Stimulated activated effector memory CD8-positive, alpha-beta T cell treated with anti-CD3 and anti-CD28 coated beads, Interleukin-12 subunit alpha, Interleukin-12 subunit beta, amount 100 ng/mL, for 72 hours (primary cell): ENCODE data around the gene PHAF1.

Experiments
- ATAC-seq: fragments of 150-1000 bp; cut with Tn5 transposase; 2 replicates; pipeline ENCODE4 v1.10.0; 2021
- DNase-seq, 2 donors: peaks; one replicate each; pipeline ENCODE4 v3.0.0; 2021 to 2022; ENCODE audit warnings: low spot score in 2 of 2
- H3K27ac Mint-ChIP-seq: one replicate; pipeline ENCODE4 v1.8.0; 2022; ENCODE audit warnings: mild to moderate bottlenecking, mixed read lengths
- H3K36me3 Mint-ChIP-seq: one replicate; pipeline ENCODE4 v1.8.0; 2022; ENCODE audit warnings: mild to moderate bottlenecking, mixed read lengths
- H3K4me1 Mint-ChIP-seq: one replicate; pipeline ENCODE4 v1.8.0; 2022; ENCODE audit warnings: mixed read lengths
- H3K4me3 Mint-ChIP-seq: one replicate; pipeline ENCODE4 v1.8.0; 2022; ENCODE audit warnings: mild to moderate bottlenecking, mixed read lengths
- H3K9me3 Mint-ChIP-seq: one replicate; pipeline ENCODE4 v1.8.0; 2022; ENCODE audit warnings: mixed read lengths

Gene PHAF1

DNA sequence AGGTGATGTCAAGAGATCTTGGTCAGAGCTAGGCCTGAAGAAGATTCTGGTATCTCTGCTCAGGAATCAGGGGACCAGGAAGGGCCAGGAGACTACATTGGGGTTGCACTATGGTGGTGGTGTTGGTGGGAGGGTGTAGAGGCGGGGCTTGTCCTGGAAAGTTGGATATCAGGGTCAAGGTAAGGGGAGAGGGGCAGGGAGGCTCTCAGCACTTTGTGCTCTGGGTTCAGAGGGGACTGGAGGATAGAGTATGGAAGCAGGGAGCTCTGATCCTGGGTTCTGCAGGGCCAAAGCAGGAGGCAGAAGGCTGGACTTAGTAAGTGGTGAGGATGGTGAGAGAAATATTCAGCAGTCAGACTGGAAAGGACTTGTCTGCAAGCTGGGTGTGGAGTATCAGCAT is 63.6 kb downstream of the PHAF1 start:
- Mint-ChIP-seq H3K36me3 (peaks cover 87% of the 10 kb centered on the region), H3K9me3 (no peaks in the 10 kb centered on the region), H3K4me1 (peaks cover 88% of the 10 kb centered on the region), H3K4me3 (peak overlapping the region; percentile 95), H3K27ac (peak overlapping the region; percentile 93)
- no peak for ATAC-seq
- no peak for DNase-seq

- ATAC-seq, result peak; percentile 68
- Mint-ChIP-seq H3K4me3 (peak overlapping the region; percentile 95), H3K4me1 (peaks cover 88% of the 10 kb centered on the region), H3K9me3 (no peaks in the 10 kb centered on the region), H3K27ac (peak overlapping the region; percentile 93), H3K36me3 (peaks cover 87% of the 10 kb centered on the region)
- DNase-seq, result peak; percentile 58 to 80
Measured at GRCh38 chr16:67173808-67174705, 64.3 kb downstream of the PHAF1 start.

- Mint-ChIP-seq H3K27ac (peak overlapping the region; percentile 93), H3K36me3 (peaks cover 85% of the 10 kb centered on the region), H3K4me3 (peak overlapping the region; percentile 95), H3K4me1 (peaks cover 87% of the 10 kb centered on the region), H3K9me3 (no peaks in the 10 kb centered on the region)
- ATAC-seq, result no peak
- DNase-seq, result peak in 1 of 2 donors; percentile 39
Measured at GRCh38 chr16:67174706-67175231, 65.0 kb downstream of the PHAF1 start.

- H3K4me3 Mint-ChIP-seq, result peak overlapping the region; percentile 95
- H3K36me3 Mint-ChIP-seq, result peaks cover 73% of the 10 kb centered on the region
- no peak overlapping the region for H3K27ac Mint-ChIP-seq
- H3K4me1 Mint-ChIP-seq, result peaks cover 71% of the 10 kb centered on the region
- ATAC-seq (no peak), DNase-seq (no peak)
- no peaks in the 10 kb centered on the region for H3K9me3 Mint-ChIP-seq
Measured at GRCh38 chr16:67176662-67177061, 66.9 kb downstream of the PHAF1 start.

DNA sequence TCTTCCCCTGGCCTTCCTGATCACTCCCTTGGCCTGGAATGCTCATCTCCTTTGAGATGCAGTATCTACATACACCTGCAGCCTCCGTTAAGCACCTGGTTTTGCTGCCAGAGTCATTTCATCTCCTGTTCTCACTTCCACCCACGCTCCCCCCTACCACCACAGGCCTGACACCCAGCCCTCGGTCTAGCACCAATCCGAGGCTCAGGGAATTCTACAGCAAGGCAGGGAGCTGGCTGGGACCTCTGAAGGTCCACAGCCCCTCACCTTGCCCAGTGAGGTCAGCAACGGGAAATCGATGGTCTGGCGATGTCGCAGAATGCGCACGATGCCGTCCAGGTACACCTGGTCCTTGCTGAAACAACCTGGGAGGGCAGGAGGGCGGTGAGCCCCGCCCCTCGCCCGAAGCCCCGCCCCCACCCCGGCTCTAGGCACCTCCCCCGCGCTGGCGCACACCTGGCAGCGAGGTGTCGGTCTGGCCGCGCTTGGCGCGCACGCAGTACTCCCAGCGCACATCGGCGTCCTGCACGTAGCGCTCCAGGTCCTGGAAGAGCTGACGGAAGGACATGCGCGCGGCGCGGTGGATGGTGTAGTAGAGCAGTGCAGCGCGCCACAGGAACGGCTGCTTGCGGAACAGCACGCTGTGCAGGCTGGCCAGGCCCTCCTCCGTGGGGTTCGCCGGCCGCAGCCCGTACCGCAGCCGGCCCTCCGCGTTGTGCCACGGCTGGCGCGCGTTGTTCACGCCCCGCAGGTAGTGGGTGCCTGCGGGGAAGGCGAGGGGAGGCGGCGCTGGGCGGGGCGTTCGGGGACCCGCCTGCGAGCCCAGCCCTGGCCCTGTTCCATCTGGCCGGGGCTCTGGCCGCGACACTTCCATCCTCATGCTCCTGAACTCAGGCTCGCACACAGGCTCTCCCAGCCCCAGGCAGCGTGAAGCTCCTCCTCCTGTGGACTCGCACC is 68.3 kb downstream of the PHAF1 start:
- Mint-ChIP-seq H3K9me3 (no peaks in the 10 kb centered on the region), H3K4me3 (peak overlapping the region; percentile 95), H3K4me1 (peaks cover 62% of the 10 kb centered on the region), H3K36me3 (peaks cover 67% of the 10 kb centered on the region), H3K27ac (peak overlapping the region; percentile 24)
- ATAC-seq (peak; percentile 59), DNase-seq (no peak)

DNA sequence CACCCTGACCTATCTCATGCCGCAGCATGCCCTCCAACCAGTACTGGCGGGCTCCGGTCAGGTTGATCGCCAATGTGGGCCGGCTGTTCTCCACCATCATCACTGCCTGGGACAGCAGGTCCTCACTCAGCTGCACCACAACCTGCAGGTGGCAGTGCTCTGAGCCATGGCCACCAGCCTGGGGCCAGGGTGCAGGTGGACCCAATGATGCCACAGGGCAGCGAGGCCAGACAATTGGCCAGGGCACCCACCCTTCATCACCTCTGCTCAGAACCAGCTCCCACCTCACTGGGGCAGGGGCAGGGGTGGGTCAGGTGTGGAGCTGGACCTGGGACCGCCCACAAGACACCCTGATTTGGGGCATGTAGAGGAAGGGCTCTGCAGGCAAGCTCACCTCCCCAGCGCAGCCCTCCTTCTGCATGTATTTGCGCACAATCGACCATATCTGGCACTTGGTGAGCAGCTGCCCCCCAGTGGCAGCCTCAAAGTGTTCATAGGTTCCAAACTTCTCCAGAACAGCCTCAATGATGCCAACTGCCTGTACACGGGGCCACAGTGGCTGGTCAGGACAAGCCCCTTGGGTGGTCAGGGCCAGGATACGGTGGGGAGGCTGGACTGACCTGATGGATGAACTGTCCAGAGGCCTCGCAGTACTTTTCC is 69.8 kb downstream of the PHAF1 start:
- peaks cover 53% of the 10 kb centered on the region for H3K4me1 Mint-ChIP-seq
- ATAC-seq, result no peak

GRCh38 chr16:67180166-67180565 is 70.4 kb downstream of the PHAF1 start:
- Mint-ChIP-seq H3K4me3 (peak overlapping the region; percentile 95), H3K9me3 (no peaks in the 10 kb centered on the region), H3K36me3 (peaks cover 49% of the 10 kb centered on the region), H3K27ac (no peak overlapping the region), H3K4me1 (peaks cover 53% of the 10 kb centered on the region)
- ATAC-seq (no peak), DNase-seq (no peak)

More for the DNA sequence above, 69.8 kb downstream of the PHAF1 start:
- Mint-ChIP-seq H3K9me3 (no peaks in the 10 kb centered on the region), H3K36me3 (peaks cover 52% of the 10 kb centered on the region), H3K4me3 (peak overlapping the region; percentile 95), H3K27ac (no peak overlapping the region)
- no peak for DNase-seq

DNA sequence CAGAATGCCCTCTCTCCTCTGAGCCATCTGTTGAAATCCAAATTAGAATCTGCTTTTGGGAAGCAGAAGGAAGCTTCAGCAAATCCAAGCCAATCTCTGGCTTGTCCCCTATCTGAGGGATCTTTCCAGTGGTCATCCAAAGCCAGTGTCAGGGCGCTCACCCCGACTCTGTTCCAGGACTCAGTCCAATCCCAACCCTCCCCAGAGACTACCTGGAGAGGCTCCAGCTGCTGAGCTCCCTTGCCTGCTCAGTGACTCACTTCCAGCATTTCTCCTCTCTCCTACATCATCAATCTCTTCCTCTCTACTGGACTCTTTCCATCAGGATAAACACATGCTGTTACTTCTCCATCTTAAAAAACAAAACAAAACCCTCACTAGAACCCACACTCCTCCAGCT is 71.6 kb downstream of the PHAF1 start:
- Mint-ChIP-seq H3K27ac (no peak overlapping the region), H3K4me1 (peaks cover 47% of the 10 kb centered on the region), H3K9me3 (no peaks in the 10 kb centered on the region), H3K36me3 (peaks cover 41% of the 10 kb centered on the region), H3K4me3 (no peak overlapping the region)
- DNase-seq (no peak), ATAC-seq (no peak)

- no peak overlapping the region for H3K4me3 Mint-ChIP-seq
- no peak for ATAC-seq
- no peaks in the 10 kb centered on the region for H3K9me3 Mint-ChIP-seq
- no peak for DNase-seq
- H3K4me1 Mint-ChIP-seq, result peaks cover 39% of the 10 kb centered on the region
- no peak overlapping the region for H3K27ac Mint-ChIP-seq
- peaks cover 31% of the 10 kb centered on the region for H3K36me3 Mint-ChIP-seq
Measured at GRCh38 chr16:67182288-67182687, 72.5 kb downstream of the PHAF1 start.

GRCh38 chr16:67183284-67183626 is 73.5 kb downstream of the PHAF1 start:
- no peak for ATAC-seq
- peaks cover 23% of the 10 kb centered on the region for H3K36me3 Mint-ChIP-seq
- H3K27ac Mint-ChIP-seq, result no peak overlapping the region
- no peak overlapping the region for H3K4me3 Mint-ChIP-seq
- H3K9me3 Mint-ChIP-seq, result no peaks in the 10 kb centered on the region
- no peak for DNase-seq
- H3K4me1 Mint-ChIP-seq, result peaks cover 29% of the 10 kb centered on the region

DNA sequence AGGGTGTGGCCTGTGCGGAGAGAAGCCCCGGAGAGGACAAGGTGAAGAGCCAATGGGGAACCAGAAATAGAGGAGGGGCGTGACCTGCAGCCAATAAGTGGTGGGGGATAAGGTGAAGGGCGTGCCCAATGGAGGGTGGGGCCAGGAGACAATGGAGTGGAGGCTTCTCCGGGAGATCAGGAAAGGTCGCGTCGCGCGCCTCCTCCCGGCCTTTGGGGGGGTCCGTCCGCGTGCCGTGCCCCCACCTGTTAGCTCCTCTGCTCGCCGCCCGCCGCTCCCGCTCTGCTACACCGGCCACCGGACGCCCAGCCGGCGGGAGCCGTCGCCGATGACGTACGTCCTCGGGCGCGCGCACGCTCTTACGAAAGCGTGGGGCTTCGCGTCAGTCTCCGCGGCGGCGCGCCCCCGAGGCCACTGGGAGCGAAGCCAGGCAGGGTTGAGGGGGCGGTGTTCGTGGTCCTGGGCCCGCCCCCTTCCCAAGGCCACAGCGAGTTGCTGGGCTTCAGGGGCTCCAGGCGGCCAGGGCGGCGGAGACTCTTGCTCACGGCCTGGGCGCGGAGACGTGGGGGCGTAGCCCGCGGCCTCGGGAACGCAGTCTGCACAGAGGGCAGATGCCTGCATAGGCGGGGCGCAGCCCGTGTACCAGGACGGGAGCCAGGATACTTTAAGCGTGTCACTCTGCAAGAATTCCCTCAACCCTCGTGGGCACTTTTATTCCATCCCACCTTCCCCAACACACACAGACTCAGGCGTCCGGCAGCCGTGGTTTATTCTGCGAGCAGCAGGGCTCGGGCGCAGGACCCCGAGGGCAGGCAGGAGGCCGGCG is 74.1 kb downstream of the PHAF1 start, which contains the start of gene MATCAP1:
Gene MATCAP1 (minus strand): TSS at position 337 of the 826 bp plus-strand sequence. CDS start 3,353 bp downstream, outside the sequence.
- Mint-ChIP-seq H3K36me3 (peaks cover 17% of the 10 kb centered on the region), H3K9me3 (no peaks in the 10 kb centered on the region), H3K4me1 (peaks cover 24% of the 10 kb centered on the region), H3K27ac (no peak within 1 kb of the TSS), H3K4me3 (no peak within 1 kb of the TSS)
- ATAC-seq, result peak; percentile 94
- DNase-seq, result peak; percentile 91 to 97

DNA sequence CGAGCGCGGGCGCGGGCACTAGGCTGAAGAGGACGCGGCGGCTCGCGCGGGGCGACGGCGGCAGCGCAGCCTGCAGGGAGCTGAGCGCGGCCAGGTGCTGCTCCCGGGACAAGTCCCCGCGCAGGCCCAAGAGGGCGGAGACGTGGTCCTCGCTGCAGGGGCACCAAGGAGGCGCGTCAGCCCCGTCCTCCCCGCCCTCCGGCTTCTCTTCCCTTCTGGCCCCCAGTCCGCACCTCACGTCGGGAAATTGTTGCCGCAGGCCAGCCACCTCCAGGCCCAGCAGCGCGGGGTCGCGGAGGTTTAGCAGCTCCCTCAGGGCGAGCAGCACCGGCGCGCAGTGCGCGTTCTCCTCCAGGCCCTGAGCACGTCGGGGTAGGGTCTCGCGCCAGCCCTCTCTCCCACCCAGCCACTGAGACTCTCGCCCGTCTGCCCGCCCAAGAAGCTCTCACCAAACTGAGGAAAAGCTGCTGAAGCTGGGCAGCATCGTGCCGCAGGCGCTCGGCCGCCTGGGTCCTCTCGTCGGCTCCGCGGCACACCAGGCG is 74.8 kb downstream of the PHAF1 start:
- peak; percentile 3 for ATAC-seq
- no peaks in the 10 kb centered on the region for H3K9me3 Mint-ChIP-seq
- DNase-seq, result no peak
- no peak overlapping the region for H3K4me3 Mint-ChIP-seq
- H3K36me3 Mint-ChIP-seq, result peaks cover 11% of the 10 kb centered on the region
- H3K4me1 Mint-ChIP-seq, result peaks cover 17% of the 10 kb centered on the region
- H3K27ac Mint-ChIP-seq, result no peak overlapping the region

- ATAC-seq (peak; percentile 46), DNase-seq (peak; percentile 89 to 95)
- Mint-ChIP-seq H3K36me3 (peaks cover 7% of the 10 kb centered on the region), H3K27ac (peak overlapping the region; percentile 52), H3K4me3 (no peak overlapping the region), H3K4me1 (peaks cover 15% of the 10 kb centered on the region), H3K9me3 (no peaks in the 10 kb centered on the region)
Measured at GRCh38 chr16:67184995-67185650, 75.4 kb downstream of the PHAF1 start.
